GM19025 (cell line): ENCODE measurements around the gene CAP2.

Source experiments
- ATAC-seq: cut with Tn5 transposase; IDR thresholded peaks from one replicate; pipeline ENCODE4 v1.9.1; 2021; ENCODE audit warnings: mild to moderate bottlenecking, low read depth, moderate library complexity; ENCODE audit not compliant: unreplicated experiment

The CAP2 gene, protein sequence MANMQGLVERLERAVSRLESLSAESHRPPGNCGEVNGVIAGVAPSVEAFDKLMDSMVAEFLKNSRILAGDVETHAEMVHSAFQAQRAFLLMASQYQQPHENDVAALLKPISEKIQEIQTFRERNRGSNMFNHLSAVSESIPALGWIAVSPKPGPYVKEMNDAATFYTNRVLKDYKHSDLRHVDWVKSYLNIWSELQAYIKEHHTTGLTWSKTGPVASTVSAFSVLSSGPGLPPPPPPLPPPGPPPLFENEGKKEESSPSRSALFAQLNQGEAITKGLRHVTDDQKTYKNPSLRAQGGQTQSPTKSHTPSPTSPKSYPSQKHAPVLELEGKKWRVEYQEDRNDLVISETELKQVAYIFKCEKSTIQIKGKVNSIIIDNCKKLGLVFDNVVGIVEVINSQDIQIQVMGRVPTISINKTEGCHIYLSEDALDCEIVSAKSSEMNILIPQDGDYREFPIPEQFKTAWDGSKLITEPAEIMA

GRCh38 chr6:17392978-17393891 lies at the start of gene CAP2:
CAP2 (plus strand) TSS chr6:17393595; CDS start chr6:17421556, 27,961 bp downstream.
- ATAC-seq, result no peak

- no peak for ATAC-seq
These were observed 46.4 kb upstream of the CAP2 start for GRCh38 chr6:17347012-17347411.

DNA sequence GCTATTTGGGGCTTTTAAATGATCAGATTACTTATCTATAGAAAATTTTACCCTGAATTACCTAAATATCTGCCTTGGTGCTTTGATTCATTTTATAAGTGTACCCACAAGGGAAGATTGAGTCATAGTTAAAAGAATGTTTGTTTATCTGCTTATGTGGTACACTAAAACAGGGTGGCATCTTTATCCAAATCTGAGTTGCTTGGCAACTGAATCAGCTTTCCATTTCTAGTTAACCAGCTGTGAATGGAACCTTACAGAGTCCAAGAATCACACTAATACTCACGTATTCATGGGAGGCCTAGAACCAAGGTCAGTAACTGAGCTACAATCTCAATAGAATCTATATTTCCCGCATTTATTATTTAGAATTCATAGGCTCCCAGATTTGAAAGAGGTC lies 44.0 kb upstream of the CAP2 start:
- ATAC-seq, result no peak

GRCh38 chr6:17352302-17352701 lies 41.1 kb upstream of the CAP2 start:
- ATAC-seq, result no peak

DNA sequence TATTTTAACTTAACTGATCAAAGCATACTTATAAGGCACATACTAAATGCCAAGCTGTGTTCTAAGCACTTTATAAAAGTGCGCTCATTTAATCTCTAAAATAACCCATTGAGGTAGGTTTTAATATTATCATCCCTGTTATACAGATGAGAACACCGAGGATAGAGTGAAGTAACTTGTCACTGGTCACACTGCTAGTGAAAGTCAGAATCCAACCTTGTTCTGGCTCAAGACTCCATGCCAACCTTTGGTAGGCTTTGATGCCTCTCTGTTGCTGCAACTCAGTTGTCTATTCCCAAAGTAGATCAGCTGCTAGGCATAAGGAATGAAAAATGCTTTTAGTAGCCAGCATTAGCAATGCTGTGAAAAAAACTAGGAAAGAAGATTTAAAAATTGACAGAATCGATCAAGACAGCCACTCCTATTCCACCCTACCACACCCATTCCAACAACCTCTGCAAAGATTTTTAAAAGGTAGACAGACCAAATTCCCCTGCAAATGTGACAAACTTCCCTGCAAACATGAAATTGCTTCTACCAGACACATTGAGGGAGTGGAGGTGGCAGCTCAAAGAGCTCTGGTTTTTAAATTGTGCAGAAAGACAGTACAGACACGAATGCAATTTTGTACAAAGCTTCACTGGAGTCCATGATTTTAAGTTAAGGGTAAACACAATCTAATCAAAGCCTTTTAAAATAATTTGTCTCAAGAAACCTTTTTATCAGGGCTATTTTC lies 39.8 kb upstream of the CAP2 start:
- no peak for ATAC-seq

GRCh38 chr6:17354700-17355403 lies 38.5 kb upstream of the CAP2 start:
- ATAC-seq, result no peak

- ATAC-seq, result no peak
These were observed 38.0 kb upstream of the CAP2 start for GRCh38 chr6:17355404-17355774.

- ATAC-seq, result no peak
These were observed 34.9 kb upstream of the CAP2 start for GRCh38 chr6:17358515-17358914.

DNA sequence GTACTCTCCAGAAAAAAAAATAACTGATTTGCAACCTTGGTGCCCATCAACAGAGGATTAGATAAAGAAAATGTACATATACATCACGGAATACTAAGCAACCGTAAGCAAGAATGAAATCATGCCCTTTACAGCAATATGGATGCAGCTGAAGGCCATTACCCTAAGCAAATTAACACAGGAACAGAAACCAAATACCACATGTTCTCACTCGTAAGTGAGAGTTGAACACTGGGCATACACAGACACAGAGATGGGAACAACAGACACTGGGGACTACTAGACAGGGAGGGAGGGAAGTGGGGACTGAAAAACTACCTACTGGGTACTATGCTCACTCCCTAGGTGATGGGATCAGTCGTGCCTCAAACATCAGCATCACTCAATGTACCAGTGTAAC lies 32.8 kb upstream of the CAP2 start:
- no peak for ATAC-seq

- no peak for ATAC-seq
These were observed 32.4 kb upstream of the CAP2 start for GRCh38 chr6:17361013-17361412.

DNA sequence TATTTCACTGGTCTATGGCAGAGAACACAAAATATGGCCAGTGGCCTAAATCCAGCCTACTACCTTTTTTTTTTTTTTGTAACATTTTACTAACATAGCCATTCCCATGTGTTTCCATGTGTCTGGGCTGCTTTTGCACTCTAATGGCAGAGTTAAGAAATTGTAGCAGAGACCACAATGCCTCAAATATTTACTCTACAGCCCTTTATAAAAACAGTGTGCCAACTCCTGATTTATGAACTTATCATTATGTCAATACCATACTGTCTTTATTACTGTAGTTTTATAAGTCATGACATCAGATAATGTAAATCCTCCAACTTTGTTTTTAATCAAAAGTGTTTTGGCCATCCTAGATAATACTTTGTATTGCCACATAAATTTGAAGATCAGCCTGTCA lies 27.4 kb upstream of the CAP2 start:
- ATAC-seq, result no peak

- no peak for ATAC-seq
These were observed 25.5 kb upstream of the CAP2 start for GRCh38 chr6:17367868-17368267.

DNA sequence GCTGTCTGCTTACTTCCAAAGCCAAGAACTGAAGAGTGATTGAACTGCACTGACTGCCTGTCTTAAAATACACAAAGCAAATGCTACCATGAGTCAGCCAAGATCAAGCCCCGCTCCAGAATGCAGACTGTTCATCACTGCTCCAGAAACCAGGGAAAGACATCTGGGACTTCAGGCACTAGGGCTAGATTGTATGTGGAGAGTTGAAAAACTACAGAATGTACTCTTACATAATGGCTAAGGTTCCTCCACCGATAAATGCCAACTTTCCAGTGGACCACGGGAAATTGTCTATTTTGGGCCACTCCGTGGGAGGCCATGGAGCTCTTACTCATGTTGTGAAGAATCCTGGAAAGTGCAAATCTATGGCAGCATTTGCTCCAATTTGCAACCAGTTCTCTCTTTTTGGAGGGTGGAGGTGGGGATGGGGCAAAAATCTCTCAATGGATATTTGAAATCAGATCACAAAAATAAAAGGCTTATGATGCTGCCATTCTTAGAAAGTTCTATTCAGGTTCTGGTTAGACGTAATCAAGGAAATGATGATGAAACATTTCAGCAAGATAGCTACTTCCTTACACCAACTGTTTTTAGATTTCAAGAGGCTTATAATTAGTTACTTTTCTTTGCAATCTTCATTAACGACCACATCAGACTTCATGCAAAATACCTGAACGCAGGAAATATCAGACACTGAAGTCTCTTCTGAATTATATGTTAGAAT lies 11.8 kb upstream of the CAP2 start:
- no peak for ATAC-seq

GRCh38 chr6:17385660-17386059 lies 7.7 kb upstream of the CAP2 start:
- no peak for ATAC-seq

GRCh38 chr6:17388365-17388764 lies 5.0 kb upstream of the CAP2 start:
- ATAC-seq, result no peak

- no peak for ATAC-seq
These were observed 4.0 kb upstream of the CAP2 start for GRCh38 chr6:17389274-17389847.

DNA sequence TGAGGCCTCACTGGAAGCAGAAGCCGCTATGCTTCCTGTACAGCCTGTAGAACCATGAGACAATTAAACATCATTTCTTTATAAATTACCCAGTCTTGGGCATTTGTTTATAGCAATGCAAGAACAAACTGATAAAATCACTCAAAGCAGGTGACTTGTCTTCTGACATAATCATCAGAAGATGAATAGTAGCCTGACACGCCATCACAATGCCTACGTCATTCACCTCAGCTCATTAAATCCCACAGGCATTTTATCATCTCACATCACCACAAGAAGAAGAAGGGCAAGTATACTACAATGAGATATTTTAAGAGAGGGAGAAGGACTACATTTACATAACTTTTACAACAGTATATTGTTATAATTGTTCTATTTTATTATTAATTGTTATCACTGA lies 3.1 kb upstream of the CAP2 start:
- ATAC-seq, result no peak

- no peak for ATAC-seq
These were observed 1.4 kb upstream of the CAP2 start for GRCh38 chr6:17391976-17392375.
